Liver (tissue), 9 donors: ENCODE measurements around the gene ZNF878. TPM values are rescaled to one million over a fixed set of nuclear protein-coding genes. Genes with fewer than 3 reads are reported as not detected.

ENCODE experiments used
- DNase-seq: peaks from one replicate; pipeline ENCODE4 v3.0.0-alpha.2; 2017; ENCODE audit warnings: low spot score
- H3K27ac ChIP-seq, 2 donors: one replicate each; pipeline ENCODE4 v1.7.0; 2013; ENCODE audit warnings: inconsistent platforms in 2 of 2, low read length in 2 of 2, control low read depth in 1 of 2, low read depth in 1 of 2, mild to moderate bottlenecking in 1 of 2
- H3K27me3 ChIP-seq, 4 donors: one replicate each; pipeline versions ENCODE4 v1.6.1 to v1.7.0; 2013; ENCODE audit warnings: low read length in 3 of 4, inconsistent platforms in 1 of 4, mild to moderate bottlenecking in 1 of 4, moderate library complexity in 1 of 4; ENCODE audit not compliant: control insufficient read depth in 4 of 4, insufficient read depth in 4 of 4
- H3K36me3 ChIP-seq, 4 donors: one replicate each; pipeline versions ENCODE4 v1.6.1 to v1.7.0; 2013; ENCODE audit warnings: low read length in 3 of 4, mild to moderate bottlenecking in 3 of 4, low read depth in 1 of 4, moderate library complexity in 1 of 4; ENCODE audit not compliant: control insufficient read depth in 4 of 4, insufficient read depth in 3 of 4
- H3K4me1 ChIP-seq, 4 donors: one replicate each; pipeline versions ENCODE4 v1.6.1 to v1.7.0; 2013; ENCODE audit warnings: low read length in 3 of 4, mild to moderate bottlenecking in 3 of 4, moderate library complexity in 1 of 4; ENCODE audit not compliant: control insufficient read depth in 4 of 4, insufficient read depth in 4 of 4
- H3K4me3 ChIP-seq, 3 donors: one replicate each; pipeline versions ENCODE4 v1.6.1 to v1.7.0; 2013; ENCODE audit warnings: low read length in 3 of 3, control low read depth in 1 of 3, low read depth in 1 of 3, mild to moderate bottlenecking in 1 of 3
- H3K9ac ChIP-seq, 2 donors: one replicate each; pipeline ENCODE4 v1.7.0; 2013; ENCODE audit warnings: low read length in 2 of 2, mild to moderate bottlenecking in 2 of 2, moderate library complexity in 2 of 2, control low read depth in 1 of 2, low read depth in 1 of 2
- H3K9me3 ChIP-seq, 4 donors: one replicate each; pipeline versions ENCODE4 v1.6.1 to v1.7.0; 2013; ENCODE audit warnings: low read length in 3 of 4; ENCODE audit not compliant: control insufficient read depth in 4 of 4
- ATF3 ChIP-seq: IDR thresholded peaks from 2 replicates; pipeline ENCODE4 v1.6.1; 2016; ENCODE audit warnings: antibody characterized with exemption
- CTCF ChIP-seq: fragments of 150-350 bp; IDR thresholded peaks from 2 replicates; pipeline ENCODE4 v1.5.1; 2017; ENCODE audit warnings: improper control_type of control experiment, low read depth, low read length; ENCODE audit not compliant: missing input control
- EGR1 ChIP-seq, 2 donors: IDR thresholded peaks; 2 replicates each; pipeline ENCODE4 v1.6.1; 2016 to 2018; ENCODE audit warnings: antibody characterized with exemption in 2 of 2, low read depth in 2 of 2
- FOXA1 ChIP-seq: IDR thresholded peaks from 2 replicates; pipeline ENCODE4 v1.6.1; 2016; ENCODE audit warnings: antibody characterized with exemption
- FOXA2 ChIP-seq: IDR thresholded peaks from 2 replicates; pipeline ENCODE4 v1.6.1; 2016; ENCODE audit warnings: antibody characterized with exemption
- GABPA ChIP-seq, 2 donors: IDR thresholded peaks in 1 of 2; conservative IDR thresholded peaks in 1 of 2; 2 replicates each; pipeline ENCODE4 v1.6.1; 2016; ENCODE audit warnings: antibody characterized with exemption in 2 of 2, mild to moderate bottlenecking in 1 of 2, moderate library complexity in 1 of 2
- HNF4A ChIP-seq, 2 donors: conservative IDR thresholded peaks; 2 replicates each; pipeline ENCODE4 v1.6.1; 2016; ENCODE audit warnings: antibody characterized with exemption in 2 of 2, mild to moderate bottlenecking in 2 of 2
- HNF4G ChIP-seq: IDR thresholded peaks from 2 replicates; pipeline ENCODE4 v1.6.1; 2016; ENCODE audit warnings: antibody characterized with exemption
- JUND ChIP-seq, 2 donors: IDR thresholded peaks; 2 replicates each; pipeline ENCODE4 v1.6.1; 2016; ENCODE audit warnings: antibody characterized with exemption in 2 of 2
- MAX ChIP-seq: IDR thresholded peaks from 2 replicates; pipeline ENCODE4 v1.6.1; 2016; ENCODE audit warnings: antibody characterized with exemption
- NR2F2 ChIP-seq: IDR thresholded peaks from 2 replicates; pipeline ENCODE4 v1.6.1; 2016; ENCODE audit warnings: antibody characterized with exemption
- RAD21 ChIP-seq, 2 donors: IDR thresholded peaks; 2 replicates each; pipeline ENCODE4 v1.6.1; 2016; ENCODE audit warnings: antibody characterized with exemption in 2 of 2, mild to moderate bottlenecking in 2 of 2
- REST ChIP-seq: IDR thresholded peaks from 2 replicates; pipeline ENCODE4 v1.6.1; 2016; ENCODE audit warnings: antibody characterized with exemption, mild to moderate bottlenecking
- RXRA ChIP-seq, 2 donors: IDR thresholded peaks; 2 replicates each; pipeline ENCODE4 v1.6.1; 2017 to 2018; ENCODE audit warnings: antibody characterized with exemption in 2 of 2, mild to moderate bottlenecking in 1 of 2
- SP1 ChIP-seq: IDR thresholded peaks from 2 replicates; pipeline ENCODE4 v1.6.1; 2018; ENCODE audit warnings: antibody characterized with exemption, mild to moderate bottlenecking
- TAF1 ChIP-seq: conservative IDR thresholded peaks from 2 replicates; pipeline ENCODE4 v1.6.1; 2016; ENCODE audit warnings: antibody characterized with exemption, mild to moderate bottlenecking
- YY1 ChIP-seq: IDR thresholded peaks from 2 replicates; pipeline ENCODE4 v1.6.1; 2016; ENCODE audit warnings: antibody characterized with exemption, mild to moderate bottlenecking
- ZBTB33 ChIP-seq: IDR thresholded peaks from 2 replicates; pipeline ENCODE4 v1.6.1; 2016; ENCODE audit warnings: antibody characterized with exemption
- WGBS: extraction: QIAGEN DNeasy Blood & Tissue Kit; methylation state at CpG from one replicate; pipeline ENCODE4 v1.1.7; 2013; 5-methylcytosine and 5-hydroxymethylcytosine counted together
- polyA plus RNA-seq, 2 donors: library from polyadenylated mRNA; stranded (reverse) in 1 of 2; unstranded in 1 of 2; fragments of 200-250 nt in 1 of 2; fragments of >200 nt in 1 of 2; fragmentation: Nextera tagmentation in 1 of 2; extraction: Ambion mirVana in 1 of 2; gene quantifications; one replicate each; pipeline versions ENCODE4 v1.2.1 to v1.2.3, GENCODE V29; 2013 to 2015
- total RNA-seq, 2 donors: library from RNA; depleted of rRNA; stranded (reverse); fragments of >200 nt; gene quantifications; one replicate each; pipeline ENCODE4 v1.2.3, GENCODE V29; 2014
- donor health status: healthy.
- donor health status: healthy.
- donor health status: healthy.
- donor health status: healthy.
- donor health status: healthy.

ZNF878 gene
- total and polyA plus RNA-seq, 4 donors: 0.25 to 0.33 TPM; not detected in 2

GRCh38 chr19:12042893-12043292 lies 9.9 kb downstream of the ZNF878 start:
- Histone ChIP-seq H3K36me3 (peaks cover 0 to 6% (median 2%) of the 10 kb centered on the region in 4 donors), H3K27me3 (no peaks in the 10 kb centered on the region), H3K4me1 (no peaks in the 10 kb centered on the region), H3K4me3 (peak overlapping the region in 2 of 3 donors; percentile 1 to 5), H3K27ac (no peak overlapping the region), H3K9me3 (peaks cover 19 to 42% (median 23%) of the 10 kb centered on the region in 4 donors), H3K9ac (no peak overlapping the region)
- DNase-seq: no peak
- TF ChIP-seq ATF3 (no peak), NR2F2 (no peak), RXRA (IDR thresholded peaks at IDR 0.05) (no peak), REST (no peak)

GRCh38 chr19:12035220-12036172 lies 17.3 kb downstream of the ZNF878 start, which contains the start of gene ZNF433:
ZNF433 (minus strand) TSS chr19:12035679; CDS start chr19:12035539, 140 bp downstream.
- Histone ChIP-seq H3K4me1 (peaks cover 2 to 6% (median 5%) of the 10 kb centered on the region in 4 donors), H3K9ac (peak within 1 kb of the TSS; percentile 4 to 75), H3K27ac (peak within 1 kb of the TSS; percentile 67 to 87), H3K4me3 (peak within 1 kb of the TSS; percentile 74 to 87 (median 83)), H3K9me3 (no peaks in the 10 kb centered on the region), H3K36me3 (no peaks in the 10 kb centered on the region), H3K27me3 (no peaks in the 10 kb centered on the region)
- WGBS: 1% methylated on average over 68 of the region's 68 CpGs
- TF ChIP-seq REST (peak; percentile 75), NR2F2 (peak; percentile 40), GABPA (IDR thresholded peaks at IDR 0.05 in 1 of 2, conservative IDR thresholded peaks at IDR 0.05 in 1 of 2) (peak in 1 of 2 donors; percentile 48), RXRA (IDR thresholded peaks at IDR 0.05) (peak; percentile 11 to 34), YY1 (peak; percentile 56), RAD21 (IDR thresholded peaks at IDR 0.05) (no peak), MAX (no peak), HNF4A (conservative IDR thresholded peaks at IDR 0.05) (no peak), TAF1 (peak; percentile 52), EGR1 (IDR thresholded peaks at IDR 0.05; ENCODE audit: low read depth in 2 of 2) (peak in 1 of 2 donors; percentile 19), JUND (IDR thresholded peaks at IDR 0.05) (no peak), SP1 (peak; percentile 84), HNF4G (no peak), FOXA1 (no peak), ZBTB33 (no peak), CTCF (no peak), ATF3 (no peak), FOXA2 (no peak)
- DNase-seq: peak; percentile 96
